ENCODE measurements around the gene MLH3. TPM values are rescaled to one million over a fixed set of nuclear protein-coding genes. Genes with fewer than 3 reads are reported as not detected.

The MLH3 gene
- total RNA-seq = 10 to 100 TPM; 28.1 to 30.8 TPM

DNA sequence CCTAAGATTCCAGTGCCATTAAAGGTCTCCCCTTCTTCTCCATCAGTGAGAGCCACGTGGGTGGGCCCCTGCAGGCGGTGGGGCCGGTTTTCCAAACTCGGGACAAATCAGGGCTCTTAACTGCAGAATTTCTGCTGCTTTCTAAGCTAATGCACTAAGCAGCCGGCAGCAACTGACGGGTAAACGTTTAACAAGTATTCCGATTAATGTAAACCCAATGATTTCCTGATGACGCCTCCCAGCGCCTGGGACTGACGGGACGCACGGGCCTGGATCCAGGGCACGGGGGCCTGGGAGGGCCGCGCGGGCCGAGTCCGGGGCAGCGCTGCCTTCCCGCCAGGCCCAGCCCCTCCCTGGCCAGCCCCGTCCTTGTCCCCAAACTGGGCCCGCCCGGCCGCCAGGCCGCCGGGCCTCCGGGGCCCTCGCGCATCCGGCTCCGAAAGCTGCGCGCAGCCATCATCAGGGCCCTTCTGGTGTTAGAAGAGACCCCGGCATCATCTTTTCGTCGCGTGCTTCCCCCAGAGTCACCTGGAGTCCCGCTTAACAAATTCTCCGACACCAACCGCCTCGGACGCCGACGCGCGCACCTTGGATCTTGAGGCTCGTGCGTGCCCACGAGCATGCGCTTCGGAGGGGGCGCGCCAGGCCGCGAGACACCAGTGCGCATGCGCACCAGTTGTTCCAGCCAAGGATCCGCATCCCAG lies at the start of gene MLH3:
Gene MLH3, minus strand, starts transcription at position 616 of the 704 bp plus-strand sequence. CDS start 1,812 bp downstream, outside the sequence.
- Mint-ChIP-seq H3K4me3 (peak within 1 kb of the TSS; percentile 88), H3K9me3 (ENCODE audit: low read depth) (peaks cover 1% of the 10 kb centered on the region), H3K27me3 (no peaks in the 10 kb centered on the region), H3K4me1 (peaks cover 72% of the 10 kb centered on the region), H3K36me3 (ENCODE audit: low read depth) (peaks cover 59% of the 10 kb centered on the region), H3K27ac (peak within 1 kb of the TSS; percentile 94)
- ATAC-seq (peak; percentile 66), DNase-seq (peak; percentile 87)
- ChIA-PET CTCF (interaction anchor here (0.6 to 1.1 kb wide), 5 partner anchors 10 to 37 kb away, joined by 3 to 4 read pairs (median 3); no protein-coding TSS in a partner anchor), POLR2A (no interaction called here)
- intact Hi-C loops (cut with DNase I, micrococcal nuclease) = loop anchor here (1.0 to 2.0 kb wide), 3 partner anchors 13 to 288 kb away; partner anchors contain the start of genes EIF2B2 (in 2 of the 2), ACYP1 (in 1 of the 2) and YLPM1 (in 1 of the 2)

- CTCF ChIA-PET = interaction anchor here (0.7 kb wide), 1 partner anchor 9 kb away, joined by 3 read pairs; no protein-coding TSS in a partner anchor
- POLR2A ChIA-PET = no interaction called here
- H3K4me1 Mint-ChIP-seq = no peaks in the 10 kb centered on the region
Measured at GRCh38 chr14:75098682-75099081, 47.4 kb upstream of the MLH3 start.

DNA sequence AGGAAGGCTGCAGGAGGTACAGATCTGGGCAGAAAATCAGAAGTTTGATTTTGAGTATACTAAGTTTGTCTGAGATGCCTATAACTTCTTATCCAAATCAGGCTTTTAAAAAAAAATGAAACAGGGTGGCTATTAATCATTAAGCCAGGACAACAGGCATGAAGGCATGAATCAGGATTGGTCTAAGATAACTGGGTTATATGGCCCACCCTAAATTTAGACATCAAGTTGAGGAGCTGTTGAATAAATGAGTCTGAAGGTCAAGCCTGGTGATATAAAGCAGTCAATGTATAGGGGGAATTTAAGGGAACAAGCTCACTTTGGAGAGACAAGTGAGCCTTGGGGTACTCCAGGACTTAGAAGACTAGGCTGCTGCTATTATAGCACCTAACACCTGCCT lies 46.9 kb upstream of the MLH3 start:
- intact Hi-C loops (cut with DNase I, micrococcal nuclease) = no loop called here
- H3K9me3 Mint-ChIP-seq (ENCODE audit: low read depth) = no peaks in the 10 kb centered on the region
- no peak overlapping the region for H3K4me3 Mint-ChIP-seq
- H3K4me1 Mint-ChIP-seq = no peaks in the 10 kb centered on the region
- DNase-seq (no peak), ATAC-seq (no peak)
- POLR2A ChIA-PET = no interaction called here
- H3K36me3 Mint-ChIP-seq (ENCODE audit: low read depth) = peaks cover 39% of the 10 kb centered on the region
- no peak overlapping the region for H3K27ac Mint-ChIP-seq
- CTCF ChIA-PET = interaction anchor here (0.7 kb wide), 1 partner anchor 9 kb away, joined by 3 read pairs; no protein-coding TSS in a partner anchor
- H3K27me3 Mint-ChIP-seq = no peaks in the 10 kb centered on the region

More at GRCh38 chr14:75098682-75099081, 47.4 kb upstream of the MLH3 start:
- H3K9me3 Mint-ChIP-seq (ENCODE audit: low read depth) = no peaks in the 10 kb centered on the region
- ATAC-seq (no peak), DNase-seq (no peak)
- peaks cover 41% of the 10 kb centered on the region for H3K36me3 Mint-ChIP-seq (ENCODE audit: low read depth)
- H3K27ac Mint-ChIP-seq = no peak overlapping the region
- no peak overlapping the region for H3K4me3 Mint-ChIP-seq
- no peaks in the 10 kb centered on the region for H3K27me3 Mint-ChIP-seq
- intact Hi-C loops (cut with DNase I, micrococcal nuclease) = no loop called here

GRCh38 chr14:75096959-75097358 lies 45.7 kb upstream of the MLH3 start:
- Mint-ChIP-seq H3K4me3 (no peak overlapping the region), H3K36me3 (ENCODE audit: low read depth) (peaks cover 41% of the 10 kb centered on the region), H3K27ac (no peak overlapping the region), H3K9me3 (ENCODE audit: low read depth) (no peaks in the 10 kb centered on the region), H3K4me1 (no peaks in the 10 kb centered on the region), H3K27me3 (no peaks in the 10 kb centered on the region)
- ChIA-PET CTCF (interaction anchor here (0.6 kb wide), 1 partner anchor 32 kb away, joined by 3 read pairs; no protein-coding TSS in a partner anchor), POLR2A (no interaction called here)
- intact Hi-C loops (cut with DNase I, micrococcal nuclease) = no loop called here
- DNase-seq (no peak), ATAC-seq (no peak)

GRCh38 chr14:75095690-75096089 lies 44.4 kb upstream of the MLH3 start:
- intact Hi-C loops (cut with DNase I, micrococcal nuclease) = no loop called here
- ATAC-seq (no peak), DNase-seq (no peak)
- ChIA-PET CTCF (interaction anchor here (0.6 to 0.7 kb wide), 2 partner anchors 150 to 311 kb away, joined by 3 read pairs; no protein-coding TSS in a partner anchor), POLR2A (no interaction called here)
- H3K4me1 Mint-ChIP-seq = no peaks in the 10 kb centered on the region
- no peaks in the 10 kb centered on the region for H3K9me3 Mint-ChIP-seq (ENCODE audit: low read depth)
- no peak overlapping the region for H3K27ac Mint-ChIP-seq
- no peak overlapping the region for H3K4me3 Mint-ChIP-seq
- H3K27me3 Mint-ChIP-seq = no peaks in the 10 kb centered on the region
- H3K36me3 Mint-ChIP-seq (ENCODE audit: low read depth) = peaks cover 45% of the 10 kb centered on the region

- no peaks in the 10 kb centered on the region for H3K9me3 Mint-ChIP-seq (ENCODE audit: low read depth)
- H3K36me3 Mint-ChIP-seq (ENCODE audit: low read depth) = peaks cover 41% of the 10 kb centered on the region
- DNase-seq = no peak
- no peak overlapping the region for H3K4me3 Mint-ChIP-seq
- H3K27ac Mint-ChIP-seq = no peak overlapping the region
- intact Hi-C loops (cut with DNase I, micrococcal nuclease) = loop anchor here in 1 of 2 experiments (5.0 kb wide), 1 partner anchor 83 kb away; no protein-coding TSS in a partner anchor
- no peak for ATAC-seq
- no peaks in the 10 kb centered on the region for H3K4me1 Mint-ChIP-seq
- CTCF ChIA-PET = interaction anchor here (0.5 to 0.7 kb wide), 3 partner anchors 15 to 310 kb away, joined by 3 to 4 read pairs (median 4); no protein-coding TSS in a partner anchor
- POLR2A ChIA-PET = no interaction called here
- H3K27me3 Mint-ChIP-seq = no peaks in the 10 kb centered on the region
Measured at GRCh38 chr14:75094896-75095295, 43.6 kb upstream of the MLH3 start.

GRCh38 chr14:75092698-75093097 lies 41.4 kb upstream of the MLH3 start:
- DNase-seq (no peak), ATAC-seq (no peak)
- CTCF ChIA-PET = interaction anchor here (0.6 to 1.7 kb wide), 2 partner anchors 11 to 441 kb away, joined by 3 to 5 read pairs; no protein-coding TSS in a partner anchor
- Mint-ChIP-seq H3K9me3 (ENCODE audit: low read depth) (no peaks in the 10 kb centered on the region), H3K27ac (no peak overlapping the region), H3K36me3 (ENCODE audit: low read depth) (peaks cover 28% of the 10 kb centered on the region), H3K27me3 (no peaks in the 10 kb centered on the region), H3K4me1 (no peaks in the 10 kb centered on the region), H3K4me3 (no peak overlapping the region)
- POLR2A ChIA-PET = no interaction called here
- intact Hi-C loops (cut with DNase I, micrococcal nuclease) = loop anchor here in 1 of 2 experiments (5.0 kb wide), 1 partner anchor 80 kb away; no protein-coding TSS in a partner anchor

DNA sequence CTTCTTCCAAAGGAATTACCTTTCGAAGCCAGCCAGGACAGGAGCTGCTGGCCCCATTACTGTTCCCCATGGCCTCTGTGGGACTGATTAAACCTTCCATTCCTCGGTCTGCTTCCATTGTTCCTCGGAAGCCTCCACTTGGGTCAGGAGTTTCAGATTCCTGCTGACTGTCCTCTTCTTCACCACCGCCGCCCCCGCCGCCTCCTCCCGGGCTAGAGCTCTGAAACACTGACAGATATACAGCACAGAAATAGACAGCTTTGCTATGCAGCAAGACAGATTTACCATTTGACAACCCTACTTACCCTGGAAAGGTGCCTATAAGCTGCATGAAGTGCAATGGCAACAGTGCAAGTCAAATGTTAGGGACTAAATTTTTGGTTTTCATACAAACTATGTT lies 40.0 kb upstream of the MLH3 start:
- Mint-ChIP-seq H3K36me3 (ENCODE audit: low read depth) (peaks cover 32% of the 10 kb centered on the region), H3K9me3 (ENCODE audit: low read depth) (no peaks in the 10 kb centered on the region), H3K4me3 (no peak overlapping the region), H3K27me3 (no peaks in the 10 kb centered on the region), H3K4me1 (no peaks in the 10 kb centered on the region), H3K27ac (no peak overlapping the region)
- intact Hi-C loops (cut with DNase I, micrococcal nuclease) = loop anchor here in 1 of 2 experiments (5.0 kb wide), 1 partner anchor 79 kb away; no protein-coding TSS in a partner anchor
- DNase-seq = no peak
- POLR2A ChIA-PET = no interaction called here
- CTCF ChIA-PET = interaction anchor here (0.6 to 5.6 kb wide), 7 partner anchors 12 to 231 kb away, joined by 3 to 59 read pairs (median 3); partner anchors contain the start of genes ACYP1 and ZC2HC1C
- ATAC-seq = no peak

GRCh38 chr14:75090353-75090752 lies 39.1 kb upstream of the MLH3 start:
- DNase-seq (no peak), ATAC-seq (no peak)
- no peak overlapping the region for H3K27ac Mint-ChIP-seq
- H3K9me3 Mint-ChIP-seq (ENCODE audit: low read depth) = no peaks in the 10 kb centered on the region
- no peaks in the 10 kb centered on the region for H3K27me3 Mint-ChIP-seq
- POLR2A ChIA-PET = no interaction called here
- no peak overlapping the region for H3K4me3 Mint-ChIP-seq
- intact Hi-C loops (cut with DNase I, micrococcal nuclease) = loop anchor here in 1 of 2 experiments (5.0 kb wide), 1 partner anchor 78 kb away; no protein-coding TSS in a partner anchor
- H3K36me3 Mint-ChIP-seq (ENCODE audit: low read depth) = peaks cover 34% of the 10 kb centered on the region
- no peaks in the 10 kb centered on the region for H3K4me1 Mint-ChIP-seq
- CTCF ChIA-PET = interaction anchor here (0.7 to 5.6 kb wide), 5 partner anchors 15 to 228 kb away, joined by 3 to 59 read pairs (median 3); partner anchors contain the start of gene ACYP1

DNA sequence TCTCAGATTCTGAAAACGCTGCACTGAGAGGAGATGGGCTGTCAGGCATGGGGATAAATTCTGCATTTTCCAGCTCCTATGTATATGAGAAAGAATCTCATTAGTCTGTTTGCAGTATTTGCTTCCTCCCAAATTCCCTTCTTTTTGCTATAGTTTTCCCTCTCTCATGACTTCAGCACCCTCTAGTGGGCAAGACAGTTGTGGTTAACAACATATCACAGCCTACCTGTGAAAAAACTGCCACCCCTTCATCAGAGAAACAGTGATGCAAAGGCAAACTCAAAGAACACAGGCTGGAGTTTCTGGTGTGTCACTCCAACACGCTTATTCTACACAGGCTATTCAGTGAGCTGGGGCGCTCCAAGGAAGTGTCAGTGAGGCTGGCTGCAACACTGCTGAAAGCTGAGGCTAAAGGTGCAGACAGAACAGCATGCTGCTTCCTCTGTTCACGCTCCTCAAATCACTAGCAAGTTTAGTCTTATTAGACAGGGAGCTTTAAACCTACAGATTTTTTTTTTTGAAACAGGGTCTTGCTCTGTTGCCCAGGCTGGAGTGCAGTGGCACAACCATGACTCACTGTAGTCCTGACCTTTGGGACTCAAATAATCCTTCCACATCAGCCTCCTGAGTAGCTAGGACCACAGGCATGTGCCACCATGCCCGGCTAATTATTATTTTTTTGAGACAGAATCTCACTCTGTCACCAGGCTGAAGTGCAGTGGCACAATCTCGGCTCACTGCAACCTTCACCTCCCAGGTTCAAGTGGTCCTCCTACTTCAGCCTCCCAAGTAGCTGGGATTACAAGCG lies 37.5 kb upstream of the MLH3 start:
- no peaks in the 10 kb centered on the region for H3K27me3 Mint-ChIP-seq
- intact Hi-C loops (cut with DNase I, micrococcal nuclease) = loop anchor here (1.0 to 2.0 kb wide), 4 partner anchors 142 to 227 kb away; no protein-coding TSS in a partner anchor
- ChIA-PET CTCF (interaction anchor here (0.7 to 5.6 kb wide), 42 partner anchors 10 to 241 kb away, joined by 3 to 59 read pairs (median 4); partner anchors contain the start of gene ACYP1), POLR2A (no interaction called here)
- H3K36me3 Mint-ChIP-seq (ENCODE audit: low read depth) = peaks cover 31% of the 10 kb centered on the region
- peak; percentile 64 for ATAC-seq
- H3K4me3 Mint-ChIP-seq = no peak overlapping the region
- DNase-seq = peak; percentile 54
- H3K9me3 Mint-ChIP-seq (ENCODE audit: low read depth) = no peaks in the 10 kb centered on the region
- H3K4me1 Mint-ChIP-seq = no peaks in the 10 kb centered on the region
- H3K27ac Mint-ChIP-seq = no peak overlapping the region

- ChIA-PET POLR2A (no interaction called here), CTCF (interaction anchor here (0.6 to 5.6 kb wide), 40 partner anchors 9 to 240 kb away, joined by 3 to 59 read pairs (median 4); partner anchors contain the start of gene ACYP1)
- ATAC-seq (no peak), DNase-seq (no peak)
- H3K36me3 Mint-ChIP-seq (ENCODE audit: low read depth) = peaks cover 28% of the 10 kb centered on the region
- peaks cover 2% of the 10 kb centered on the region for H3K4me1 Mint-ChIP-seq
- no peaks in the 10 kb centered on the region for H3K27me3 Mint-ChIP-seq
- intact Hi-C loops (cut with DNase I, micrococcal nuclease) = loop anchor here (1.0 to 2.0 kb wide), 4 partner anchors 141 to 227 kb away; no protein-coding TSS in a partner anchor
- H3K4me3 Mint-ChIP-seq = no peak overlapping the region
- no peak overlapping the region for H3K27ac Mint-ChIP-seq
- H3K9me3 Mint-ChIP-seq (ENCODE audit: low read depth) = no peaks in the 10 kb centered on the region
Measured at GRCh38 chr14:75088153-75088552, 36.9 kb upstream of the MLH3 start.

Data from activated CD4-positive, alpha-beta T cell treated with anti-CD3 and anti-CD28 coated beads for 36 hours (primary cell).